ENCODE results near the gene ZC3HAV1. TPM values are rescaled to one million over a fixed set of nuclear protein-coding genes. Genes with fewer than 3 reads are reported as not detected.

Gene ZC3HAV1
- total and polyA plus RNA-seq, 10 of the 15 experiments (the other 5 are each of a cell fraction or from before 2014, with no cell fraction given) = 18.5 to 55.3 (median 44.7) TPM

GRCh38 chr7:139084709-139085108 lies 24.8 kb downstream of the ZC3HAV1 start:
- in situ Hi-C loops (cut with MboI) = no loop called here
- SMC1A ChIA-PET (ENCODE audit: uncharacterized antibody, unreplicated experiment) = interaction anchor here (1.4 to 1.9 kb wide), 2 partner anchors 10 kb away, joined by 3 to 4 read pairs; no protein-coding TSS in a partner anchor

More at GRCh38 chr7:139084709-139085108, 24.8 kb downstream of the ZC3HAV1 start:
- Histone ChIP-seq H3K4me2 (ENCODE audit: control insufficient read depth, insufficient read depth) (no peak overlapping the region), H3K9me3 (replicated peaks; ENCODE audit: control insufficient read depth, insufficient read depth, low read length) (peaks cover 9% of the 10 kb centered on the region; the same call in 2 of the 3 replicates), H3K4me1 (ENCODE audit: control insufficient read depth, insufficient read depth, low read length) (no peaks in the 10 kb centered on the region), H4K20me1 (ENCODE audit: control insufficient read depth, insufficient read depth) (no peaks in the 10 kb centered on the region), H3K36me3 (ENCODE audit: control insufficient read depth in 2 of 2, insufficient read depth in 2 of 2, low read length in 1 of 2) (peaks cover 27 to 66% of the 10 kb centered on the region in 2 experiments), H3K9ac (ENCODE audit: control insufficient read depth, insufficient read depth, low read length) (no peak overlapping the region), H3K27ac (ENCODE audit: control insufficient read depth, insufficient read depth) (no peak overlapping the region), H2AFZ (ENCODE audit: control insufficient read depth, low read depth, low read length) (no peak overlapping the region), H3K79me2 (ENCODE audit: control insufficient read depth, insufficient read depth, low read length) (peaks cover 2% of the 10 kb centered on the region), H3K27me3 (replicated peaks in 1 of 2; ENCODE audit: control insufficient read depth in 2 of 2, insufficient read depth in 2 of 2, low read length in 1 of 2) (no peaks in the 10 kb centered on the region), H3K4me3 (no peak overlapping the region)
- FAIRE-seq (no peak), DNase-seq (ENCODE audit: low read depth, low spot score) (no peak), ATAC-seq (no peak)
- WGBS (ENCODE audit: insufficient coverage, insufficient replicate concordance, low lambda C conversion rate, missing lambda C conversion rate) = 91% methylated on average over 5 of the region's 5 CpGs
- no TSS peak for BruUV-seq (replicated peaks)
- CTCF ChIA-PET = interaction anchor here (2.3 kb wide), 1 partner anchor 10 kb away, joined by 12 read pairs; no protein-coding TSS in a partner anchor
- intact Hi-C loops (cut with micrococcal nuclease; ENCODE audit: unreplicated experiment) = no loop called here
- RAD21 ChIA-PET (ENCODE audit: unreplicated experiment) = no interaction called here
- POLR2A ChIA-PET = no interaction called here
- TF ChIP-seq ZBED1 (IDR thresholded peaks at IDR 0.05; ENCODE audit: borderline replicate concordance) (no peak), MTA3 (IDR thresholded peaks at IDR 0.05; ENCODE audit: borderline replicate concordance, low read length) (no peak), PAX8 (IDR thresholded peaks at IDR 0.05) (no peak), ASH2L (IDR thresholded peaks at IDR 0.05; ENCODE audit: borderline replicate concordance, low read depth) (no peak), SIN3A (IDR thresholded peaks at IDR 0.05; ENCODE audit: low read depth, low read length) (no peak), CBX3 (IDR thresholded peaks at IDR 0.05; ENCODE audit: borderline replicate concordance, low read depth) (no peak), ATF2 (IDR thresholded peaks at IDR 0.05; ENCODE audit: low read length) (no peak), EZH2 (IDR thresholded peaks at IDR 0.05; ENCODE audit: borderline replicate concordance, control insufficient read depth, low read depth, low read length) (no peak), RFX5 (IDR thresholded peaks at IDR 0.05; ENCODE audit: low read depth, low read length) (no peak), RUNX3 (IDR thresholded peaks at IDR 0.05; ENCODE audit: low read length) (no peak), ETV6 (conservative IDR thresholded peaks at IDR 0.05 in 1 of 2, IDR thresholded peaks at IDR 0.05 in 1 of 2; ENCODE audit: borderline replicate concordance in 1 of 2, low read depth in 1 of 2) (no peak), IKZF2 (IDR thresholded peaks at IDR 0.05) (no peak), NBN (IDR thresholded peaks at IDR 0.05) (no peak)
- TF ChIP-seq, protein P1, sequence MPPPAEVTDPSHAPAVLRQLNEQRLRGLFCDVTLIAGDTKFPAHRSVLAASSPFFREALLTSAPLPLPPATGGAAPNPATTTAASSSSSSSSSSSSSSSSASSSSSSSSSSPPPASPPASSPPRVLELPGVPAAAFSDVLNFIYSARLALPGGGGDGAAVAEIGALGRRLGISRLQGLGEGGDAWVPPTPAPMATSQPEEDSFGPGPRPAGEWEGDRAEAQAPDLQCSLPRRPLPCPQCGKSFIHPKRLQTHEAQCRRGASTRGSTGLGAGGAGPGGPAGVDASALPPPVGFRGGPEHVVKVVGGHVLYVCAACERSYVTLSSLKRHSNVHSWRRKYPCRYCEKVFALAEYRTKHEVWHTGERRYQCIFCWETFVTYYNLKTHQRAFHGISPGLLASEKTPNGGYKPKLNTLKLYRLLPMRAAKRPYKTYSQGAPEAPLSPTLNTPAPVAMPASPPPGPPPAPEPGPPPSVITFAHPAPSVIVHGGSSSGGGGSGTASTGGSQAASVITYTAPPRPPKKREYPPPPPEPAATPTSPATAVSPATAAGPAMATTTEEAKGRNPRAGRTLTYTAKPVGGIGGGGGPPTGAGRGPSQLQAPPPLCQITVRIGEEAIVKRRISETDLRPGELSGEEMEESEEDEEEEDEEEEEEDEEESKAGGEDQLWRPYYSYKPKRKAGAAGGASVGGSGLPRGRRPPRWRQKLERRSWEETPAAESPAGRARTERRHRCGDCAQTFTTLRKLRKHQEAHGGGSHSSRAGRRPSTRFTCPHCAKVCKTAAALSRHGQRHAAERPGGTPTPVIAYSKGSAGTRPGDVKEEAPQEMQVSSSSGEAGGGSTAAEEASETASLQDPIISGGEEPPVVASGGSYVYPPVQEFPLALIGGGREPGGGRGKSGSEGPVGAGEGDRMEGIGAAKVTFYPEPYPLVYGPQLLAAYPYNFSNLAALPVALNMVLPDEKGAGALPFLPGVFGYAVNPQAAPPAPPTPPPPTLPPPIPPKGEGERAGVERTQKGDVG (CRISPR knock-in tag; IDR thresholded peaks at IDR 0.05) = no peak
- TF ChIP-seq, protein P2, sequence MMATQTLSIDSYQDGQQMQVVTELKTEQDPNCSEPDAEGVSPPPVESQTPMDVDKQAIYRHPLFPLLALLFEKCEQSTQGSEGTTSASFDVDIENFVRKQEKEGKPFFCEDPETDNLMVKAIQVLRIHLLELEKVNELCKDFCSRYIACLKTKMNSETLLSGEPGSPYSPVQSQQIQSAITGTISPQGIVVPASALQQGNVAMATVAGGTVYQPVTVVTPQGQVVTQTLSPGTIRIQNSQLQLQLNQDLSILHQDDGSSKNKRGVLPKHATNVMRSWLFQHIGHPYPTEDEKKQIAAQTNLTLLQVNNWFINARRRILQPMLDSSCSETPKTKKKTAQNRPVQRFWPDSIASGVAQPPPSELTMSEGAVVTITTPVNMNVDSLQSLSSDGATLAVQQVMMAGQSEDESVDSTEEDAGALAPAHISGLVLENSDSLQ (IDR thresholded peaks at IDR 0.05) = no peak
- TF ChIP-seq, protein P3, sequence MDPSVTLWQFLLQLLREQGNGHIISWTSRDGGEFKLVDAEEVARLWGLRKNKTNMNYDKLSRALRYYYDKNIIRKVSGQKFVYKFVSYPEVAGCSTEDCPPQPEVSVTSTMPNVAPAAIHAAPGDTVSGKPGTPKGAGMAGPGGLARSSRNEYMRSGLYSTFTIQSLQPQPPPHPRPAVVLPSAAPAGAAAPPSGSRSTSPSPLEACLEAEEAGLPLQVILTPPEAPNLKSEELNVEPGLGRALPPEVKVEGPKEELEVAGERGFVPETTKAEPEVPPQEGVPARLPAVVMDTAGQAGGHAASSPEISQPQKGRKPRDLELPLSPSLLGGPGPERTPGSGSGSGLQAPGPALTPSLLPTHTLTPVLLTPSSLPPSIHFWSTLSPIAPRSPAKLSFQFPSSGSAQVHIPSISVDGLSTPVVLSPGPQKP (IDR thresholded peaks at IDR 0.05; ENCODE audit: low read depth, low read length) = no peak
- TF ChIP-seq, protein P4, sequence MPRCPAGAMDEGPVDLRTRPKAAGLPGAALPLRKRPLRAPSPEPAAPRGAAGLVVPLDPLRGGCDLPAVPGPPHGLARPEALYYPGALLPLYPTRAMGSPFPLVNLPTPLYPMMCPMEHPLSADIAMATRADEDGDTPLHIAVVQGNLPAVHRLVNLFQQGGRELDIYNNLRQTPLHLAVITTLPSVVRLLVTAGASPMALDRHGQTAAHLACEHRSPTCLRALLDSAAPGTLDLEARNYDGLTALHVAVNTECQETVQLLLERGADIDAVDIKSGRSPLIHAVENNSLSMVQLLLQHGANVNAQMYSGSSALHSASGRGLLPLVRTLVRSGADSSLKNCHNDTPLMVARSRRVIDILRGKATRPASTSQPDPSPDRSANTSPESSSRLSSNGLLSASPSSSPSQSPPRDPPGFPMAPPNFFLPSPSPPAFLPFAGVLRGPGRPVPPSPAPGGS (IDR thresholded peaks at IDR 0.05; ENCODE audit: borderline replicate concordance, insufficient read depth, low read depth, low read length, poor library complexity, severe bottlenecking) = no peak

All from GM12878 (cell line).